ENCODE measurements around the gene PLB1. TPM values are rescaled to one million over a fixed set of nuclear protein-coding genes. Genes with fewer than 3 reads are reported as not detected.
"Not testable (repeated sequence)": the region's sequence is repeated elsewhere in the genome, so short reads cannot be mapped to it uniquely, and the experiment has no call there.

Gene PLB1
- total RNA-seq, 1 experiment from 2014 or later, result 0.21 TPM

- DNase-seq (ENCODE audit: low spot score), result no peak
Observed at GRCh38 chr2:28648147-28648546, 152.3 kb downstream of the PLB1 start.

- no peak for DNase-seq (ENCODE audit: low spot score)
Observed at GRCh38 chr2:28648671-28649395, 153.0 kb downstream of the PLB1 start.

- DNase-seq (ENCODE audit: low spot score), result no peak
Observed at GRCh38 chr2:28649481-28650265, 153.8 kb downstream of the PLB1 start.

GRCh38 chr2:28650266-28650584 is 154.4 kb downstream of the PLB1 start:
- DNase-seq (ENCODE audit: low spot score), result no peak

- no peak for DNase-seq (ENCODE audit: low spot score)
Observed at GRCh38 chr2:28652217-28652616, 156.4 kb downstream of the PLB1 start.

- DNase-seq (ENCODE audit: low spot score), result no peak
Observed at GRCh38 chr2:28653892-28654662, 158.2 kb downstream of the PLB1 start.

- DNase-seq (ENCODE audit: low spot score), result no peak
Observed at GRCh38 chr2:28654663-28655320, 158.9 kb downstream of the PLB1 start.

GRCh38 chr2:28656937-28657615 is 161.2 kb downstream of the PLB1 start:
- DNase-seq (ENCODE audit: low spot score), result no peak

- DNase-seq (ENCODE audit: low spot score), result peak; percentile 33
Observed at GRCh38 chr2:28658369-28658768, 162.5 kb downstream of the PLB1 start.

GRCh38 chr2:28659127-28659526 is 163.3 kb downstream of the PLB1 start:
- no peak for DNase-seq (ENCODE audit: low spot score)

GRCh38 chr2:28661589-28662001 is 165.7 kb downstream of the PLB1 start:
- DNase-seq (ENCODE audit: low spot score), result peak; percentile 38

GRCh38 chr2:28662044-28662443 is 166.2 kb downstream of the PLB1 start:
- DNase-seq (ENCODE audit: low spot score), result no peak

GRCh38 chr2:28662468-28663181 is 166.8 kb downstream of the PLB1 start:
- DNase-seq (ENCODE audit: low spot score), result no peak

GRCh38 chr2:28663359-28663758 is 167.5 kb downstream of the PLB1 start:
- no peak for DNase-seq (ENCODE audit: low spot score)

GRCh38 chr2:28664120-28664842 is 168.4 kb downstream of the PLB1 start:
- DNase-seq (ENCODE audit: low spot score), result no peak

- peak; percentile 53 for DNase-seq (ENCODE audit: low spot score)
Observed at GRCh38 chr2:28665041-28665704, 169.3 kb downstream of the PLB1 start.

- DNase-seq (ENCODE audit: low spot score), result not testable (repeated sequence)
Observed at GRCh38 chr2:28665811-28666377, 170.0 kb downstream of the PLB1 start.

- DNase-seq (ENCODE audit: low spot score), result no peak
Observed at GRCh38 chr2:28666496-28667184, 170.8 kb downstream of the PLB1 start.

- no peak for DNase-seq (ENCODE audit: low spot score)
Observed at GRCh38 chr2:28667261-28667660, 171.4 kb downstream of the PLB1 start.

Data from H4 (cell line).